GM18951 (cell line): ENCODE results near the gene ARHGEF6.

Experiments
- POLR2A ChIP-seq: IDR thresholded peaks from 4 replicates; pipeline ENCODE4 v1.6.1; 2011; ENCODE audit warnings: mild to moderate bottlenecking; ENCODE audit not compliant: insufficient read length, insufficient read depth; ENCODE audit errors: extremely low read depth
- in situ Hi-C: fragments of 300-500 bp; cut with MboI; formaldehyde crosslinking; loops from one replicate; pipeline ENCODE4 v1.12.0; 2022; ENCODE audit warnings: low sequenced_read_pairs, mixed read lengths, inconsistent platforms; ENCODE audit not compliant: unreplicated experiment

Gene ARHGEF6

GRCh38 chrX:136689436-136689835, 91.3 kb downstream of the ARHGEF6 start:
- in situ Hi-C loops = no loop called here
- TF ChIP-seq POLR2A = no peak

- TF ChIP-seq POLR2A = no peak
Measured at GRCh38 chrX:136687457-136687856, 93.3 kb downstream of the ARHGEF6 start.

GRCh38 chrX:136684120-136684519, 96.6 kb downstream of the ARHGEF6 start:
- TF ChIP-seq POLR2A = no peak
- in situ Hi-C loops = no loop called here

More at GRCh38 chrX:136687457-136687856, 93.3 kb downstream of the ARHGEF6 start:
- in situ Hi-C loops = no loop called here

GRCh38 chrX:136679531-136679930, 101.2 kb downstream of the ARHGEF6 start:
- in situ Hi-C loops = no loop called here
- no peak for TF ChIP-seq POLR2A

DNA sequence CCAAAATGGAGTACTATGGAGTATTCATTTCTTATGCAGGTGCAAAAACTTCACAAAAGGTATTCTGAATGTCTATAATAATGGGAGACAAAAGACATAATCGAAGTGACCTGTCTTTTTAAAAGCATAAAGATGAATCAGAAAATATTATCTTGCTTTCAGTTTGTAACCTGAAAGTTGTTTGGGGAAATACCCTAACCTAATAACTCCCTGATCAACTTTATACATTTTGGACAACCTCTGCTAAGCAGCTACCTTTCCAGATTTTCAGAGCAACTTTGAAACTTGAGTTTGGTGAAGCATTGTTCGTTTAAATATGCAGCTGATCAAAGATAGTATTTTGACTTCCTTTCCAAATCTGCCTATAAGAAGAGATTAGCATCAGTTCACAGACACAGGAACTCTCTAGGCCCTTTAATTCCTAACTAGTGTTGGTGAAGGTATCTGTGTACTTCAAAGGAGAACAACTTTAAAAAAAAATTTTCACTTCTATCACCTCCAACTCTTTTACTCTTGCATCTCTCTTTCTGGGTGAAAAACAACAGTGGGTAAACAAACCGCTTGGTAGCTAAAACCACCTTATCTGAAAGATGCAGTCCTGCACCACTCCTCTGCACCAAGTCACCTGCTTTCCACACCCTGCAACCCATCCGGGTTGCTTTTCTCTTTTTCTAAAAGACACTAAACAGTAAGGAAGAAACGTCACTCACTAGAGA, 106.3 kb downstream of the ARHGEF6 start:
- no peak for TF ChIP-seq POLR2A
- in situ Hi-C loops = no loop called here

DNA sequence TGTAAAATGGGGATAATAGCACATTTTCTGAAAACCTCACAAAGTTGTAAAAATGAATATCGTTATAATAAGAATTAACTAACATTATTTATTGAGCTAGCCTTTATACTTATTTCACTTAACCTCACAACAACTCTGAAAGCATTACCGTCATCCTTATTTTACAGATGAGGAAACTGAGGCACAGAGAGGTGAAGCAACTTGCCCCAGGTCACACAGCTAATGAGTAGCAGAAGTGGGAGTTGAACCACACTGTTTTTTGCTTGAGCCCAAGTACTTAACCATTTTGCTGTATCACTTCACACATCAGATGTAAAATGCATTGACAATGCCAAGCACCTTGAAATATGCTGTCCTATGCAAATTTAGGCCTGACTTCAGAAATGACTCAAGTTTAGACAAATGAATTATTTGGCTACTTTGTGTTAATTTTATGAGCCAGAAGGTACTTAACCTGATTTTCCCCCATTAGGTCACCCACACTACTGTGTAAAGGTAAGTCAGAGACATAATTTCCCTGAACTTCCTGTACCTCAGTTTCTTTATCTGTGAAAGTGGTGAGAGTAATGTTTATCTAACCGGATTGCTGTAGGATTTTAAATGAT, 109.6 kb downstream of the ARHGEF6 start:
- in situ Hi-C loops = no loop called here
- no peak for TF ChIP-seq POLR2A

- no peak for TF ChIP-seq POLR2A
- in situ Hi-C loops = no loop called here
Measured at GRCh38 chrX:136667446-136668168, 113.1 kb downstream of the ARHGEF6 start.

- in situ Hi-C loops = no loop called here
- TF ChIP-seq POLR2A = no peak
Measured at GRCh38 chrX:136666088-136666487, 114.6 kb downstream of the ARHGEF6 start.

- in situ Hi-C loops = no loop called here
- TF ChIP-seq POLR2A = no peak
Measured at GRCh38 chrX:136665258-136665900, 115.4 kb downstream of the ARHGEF6 start.

- in situ Hi-C loops = no loop called here
- no peak for TF ChIP-seq POLR2A
Measured at GRCh38 chrX:136662976-136663375, 117.8 kb downstream of the ARHGEF6 start.

GRCh38 chrX:136662104-136662503, 118.6 kb downstream of the ARHGEF6 start:
- TF ChIP-seq POLR2A = no peak
- in situ Hi-C loops = no loop called here

GRCh38 chrX:136660896-136661295, 119.8 kb downstream of the ARHGEF6 start:
- TF ChIP-seq POLR2A = no peak
- in situ Hi-C loops = no loop called here

DNA sequence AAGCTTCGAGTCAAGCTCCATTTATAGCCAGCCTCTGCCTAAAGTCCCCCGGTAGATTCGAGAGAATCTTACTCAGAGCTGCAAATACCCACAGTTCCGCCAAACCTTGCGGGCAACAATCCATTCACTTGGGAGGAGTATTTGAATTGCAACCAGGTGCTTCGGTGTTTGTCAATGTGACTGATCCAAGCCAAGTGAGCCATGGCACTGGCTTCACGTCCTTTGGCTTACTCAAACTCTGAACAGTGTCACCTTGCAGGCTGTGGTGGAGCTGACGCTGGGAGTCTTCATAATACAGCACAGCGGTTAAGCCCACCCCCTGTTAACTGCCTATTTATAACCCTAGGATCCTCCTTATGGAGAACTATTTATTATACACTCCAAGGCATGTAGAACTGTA, 121.6 kb downstream of the ARHGEF6 start:
- no peak for TF ChIP-seq POLR2A
- in situ Hi-C loops = no loop called here

DNA sequence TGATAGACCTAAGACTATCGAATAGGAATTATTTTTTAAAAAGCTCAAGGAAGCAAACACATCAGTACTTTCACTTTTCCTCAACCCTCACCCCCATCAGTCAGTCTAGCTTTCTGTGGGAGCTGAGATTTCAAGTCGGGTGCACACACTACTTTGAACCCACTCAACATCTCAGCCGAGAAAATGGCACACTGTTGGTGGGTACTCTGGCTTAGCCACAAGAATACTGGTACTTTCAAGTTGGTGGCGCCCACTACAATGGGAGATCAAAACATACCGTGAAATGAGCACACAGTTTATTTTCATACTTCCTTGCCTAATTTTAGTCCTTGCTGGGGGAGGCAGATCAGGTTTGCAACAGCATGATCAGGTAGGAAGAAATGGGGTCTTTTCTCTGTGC, 122.6 kb downstream of the ARHGEF6 start:
- in situ Hi-C loops = no loop called here
- TF ChIP-seq POLR2A = no peak
